Aorta (tissue), 5 donors: ENCODE data around the gene SEM1. TPM values are rescaled to one million over a fixed set of nuclear protein-coding genes. Genes with fewer than 3 reads are reported as not detected.
"Not testable (repeated sequence)": the region's sequence is repeated elsewhere in the genome, so short reads cannot be mapped to it uniquely, and the experiment has no call there.

Source experiments
- ATAC-seq: fragments of 200-7000 bp; cut with Tn5 transposase; one replicate; pipeline ENCODE4 v1.9.1; 2022; ENCODE audit warnings: moderate library complexity; ENCODE audit not compliant: low FRiP score
- DNase-seq, 2 donors: peaks; one replicate each; pipeline ENCODE4 v3.0.0-alpha.2; 2020
- H3K27ac ChIP-seq, 2 donors: one replicate each; pipeline ENCODE4 v1.5.1; 2013; ENCODE audit warnings: low read length in 2 of 2, mild to moderate bottlenecking in 2 of 2, moderate library complexity in 2 of 2, control low read depth in 1 of 2, inconsistent platforms in 1 of 2, low read depth in 1 of 2
- H3K27me3 ChIP-seq, 2 donors: one replicate each; pipeline ENCODE4 v1.6.1; 2013; ENCODE audit warnings: control low read depth in 1 of 2, low read length in 1 of 2, mild to moderate bottlenecking in 1 of 2, moderate library complexity in 1 of 2; ENCODE audit not compliant: insufficient read depth in 2 of 2, control insufficient read depth in 1 of 2
- H3K36me3 ChIP-seq, 2 donors: one replicate each; pipeline ENCODE4 v1.6.1; 2013; ENCODE audit warnings: control low read depth in 1 of 2, low read length in 1 of 2, mild to moderate bottlenecking in 1 of 2; ENCODE audit not compliant: insufficient read depth in 2 of 2, control insufficient read depth in 1 of 2
- H3K4me1 ChIP-seq, 2 donors: one replicate each; pipeline ENCODE4 v1.6.1; 2013; ENCODE audit warnings: low read length in 2 of 2, control low read depth in 1 of 2, mild to moderate bottlenecking in 1 of 2, moderate library complexity in 1 of 2; ENCODE audit not compliant: insufficient read depth in 2 of 2, control insufficient read depth in 1 of 2
- H3K4me3 ChIP-seq, 2 donors: one replicate each; pipeline ENCODE4 v1.5.1; 2013; ENCODE audit warnings: low read length in 2 of 2, control low read depth in 1 of 2, mild to moderate bottlenecking in 1 of 2
- H3K9me3 ChIP-seq: one replicate; pipeline ENCODE4 v1.6.1; 2013; ENCODE audit warnings: mild to moderate bottlenecking, low read length; ENCODE audit not compliant: control insufficient read depth
- WGBS, 2 donors: extraction: QIAGEN DNeasy Blood & Tissue Kit; methylation state at CpG; one replicate each; pipeline ENCODE4 v1.1.7; 2013; 5-methylcytosine and 5-hydroxymethylcytosine counted together
- intact Hi-C, 2 donors: fragments of 100-400 bp; cut with DNase I; formaldehyde crosslinking; loops; one replicate each; pipeline versions ENCODE4 v1.14.2 to v1.15.0; 2022
- polyA plus RNA-seq, 2 donors: library from polyadenylated mRNA; stranded (reverse); fragments of 200-250 nt; gene quantifications; one replicate each; pipeline ENCODE4 v1.2.3, GENCODE V29; 2013
- total RNA-seq, 2 donors: library from RNA; stranded (reverse); fragmentation: NEBNext Ultra II Directional; extraction: Animal tissue kit (Norgen Biotek cat#: 25700); gene quantifications; one replicate each; pipeline ENCODE4 v1.2.1, GENCODE V29; 2021
- donor health status: healthy with polysubstance abuse.
- donor health status: Bipolar disorder and iron deficiency.
- donor health status: DM: no; HTN: no; CAD: no.
- donor health status: DM: no; HTN: no; CAD: no.
- donor health status: DM: yes; HTN: yes; CAD: no.

SEM1 gene
- total and polyA plus RNA-seq, 4 donors = 41.8 to 89.8 (median 52.0) TPM

- intact Hi-C loops = no loop called here
- Histone ChIP-seq H3K27me3 (no peaks in the 10 kb centered on the region), H3K9me3 (no peaks in the 10 kb centered on the region), H3K4me3 (no peak overlapping the region), H3K27ac (no peak overlapping the region), H3K36me3 (peaks cover 0 to 2% of the 10 kb centered on the region in 2 donors), H3K4me1 (peaks cover 0 to 3% of the 10 kb centered on the region in 2 donors)
- ATAC-seq (no peak), DNase-seq (no peak)
- WGBS, 2 donors = 71 to 72% methylated on average over 3 of the region's 3 CpGs
These were observed 45.7 kb downstream of the SEM1 start for GRCh38 chr7:96663871-96664445.

GRCh38 chr7:96663457-96663856 is 46.2 kb downstream of the SEM1 start:
- intact Hi-C loops = no loop called here
- H3K4me1 ChIP-seq = peaks cover 0 to 3% of the 10 kb centered on the region in 2 donors
- WGBS, 2 donors = 94 to 100% methylated on average over 2 of the region's 2 CpGs

GRCh38 chr7:96662151-96662550 is 47.5 kb downstream of the SEM1 start:
- DNase-seq, H3K27me3 ChIP-seq, intact Hi-C loops, H3K4me3 ChIP-seq, ATAC-seq, H3K27ac ChIP-seq, H3K9me3 ChIP-seq, H3K4me1 ChIP-seq, H3K36me3 ChIP-seq: not testable (repeated sequence)
- 83 to 88% methylated on average over 3 of the region's 3 CpGs for WGBS, 2 donors

More at GRCh38 chr7:96663457-96663856, 46.2 kb downstream of the SEM1 start:
- Histone ChIP-seq H3K36me3 (peaks cover 0 to 2% of the 10 kb centered on the region in 2 donors), H3K27ac (no peak overlapping the region), H3K9me3 (no peaks in the 10 kb centered on the region), H3K27me3 (no peaks in the 10 kb centered on the region), H3K4me3 (no peak overlapping the region)
- ATAC-seq (no peak), DNase-seq (no peak)

GRCh38 chr7:96658022-96658412 is 51.6 kb downstream of the SEM1 start:
- no peak overlapping the region for H3K27ac ChIP-seq
- no peaks in the 10 kb centered on the region for H3K27me3 ChIP-seq
- 94 to 95% methylated on average over 2 of the region's 2 CpGs for WGBS, 2 donors
- H3K36me3 ChIP-seq = no peaks in the 10 kb centered on the region
- ATAC-seq = no peak
- H3K9me3 ChIP-seq = no peaks in the 10 kb centered on the region
- DNase-seq = no peak
- H3K4me1 ChIP-seq = no peaks in the 10 kb centered on the region
- intact Hi-C loops = no loop called here
- H3K4me3 ChIP-seq = no peak overlapping the region

- intact Hi-C loops = no loop called here
- H3K4me3 ChIP-seq = no peak overlapping the region
- no peaks in the 10 kb centered on the region for H3K4me1 ChIP-seq
- ATAC-seq = no peak
- H3K36me3 ChIP-seq = no peaks in the 10 kb centered on the region
- no peaks in the 10 kb centered on the region for H3K9me3 ChIP-seq
- peak in 1 of 2 donors; percentile 64 for DNase-seq
- 77 to 79% methylated on average over 7 of the region's 7 CpGs for WGBS, 2 donors
- no peaks in the 10 kb centered on the region for H3K27me3 ChIP-seq
- no peak overlapping the region for H3K27ac ChIP-seq
These were observed 52.2 kb downstream of the SEM1 start for GRCh38 chr7:96657347-96658021.

GRCh38 chr7:96655956-96656355 is 53.7 kb downstream of the SEM1 start:
- ATAC-seq = no peak
- H3K4me3 ChIP-seq = no peak overlapping the region
- no peaks in the 10 kb centered on the region for H3K4me1 ChIP-seq
- no peaks in the 10 kb centered on the region for H3K9me3 ChIP-seq
- WGBS, 2 donors = 79 to 80% methylated on average over 2 of the region's 2 CpGs
- intact Hi-C loops = no loop called here
- H3K36me3 ChIP-seq = no peaks in the 10 kb centered on the region
- DNase-seq = no peak
- H3K27me3 ChIP-seq = no peaks in the 10 kb centered on the region
- no peak overlapping the region for H3K27ac ChIP-seq

- 81 to 89% methylated on average over 4 of the region's 4 CpGs for WGBS, 2 donors
- Histone ChIP-seq H3K9me3 (no peaks in the 10 kb centered on the region), H3K27me3 (no peaks in the 10 kb centered on the region), H3K4me1 (no peaks in the 10 kb centered on the region), H3K4me3 (no peak overlapping the region), H3K36me3 (no peaks in the 10 kb centered on the region), H3K27ac (no peak overlapping the region)
- ATAC-seq = no peak
- intact Hi-C loops = no loop called here
- no peak for DNase-seq
These were observed 54.9 kb downstream of the SEM1 start for GRCh38 chr7:96654630-96655188.

- Histone ChIP-seq H3K9me3 (no peaks in the 10 kb centered on the region), H3K36me3 (peaks cover 2 to 7% of the 10 kb centered on the region in 2 donors), H3K27me3 (no peaks in the 10 kb centered on the region), H3K4me3 (no peak overlapping the region), H3K4me1 (no peaks in the 10 kb centered on the region), H3K27ac (no peak overlapping the region)
- intact Hi-C loops = no loop called here
- DNase-seq = no peak
- no peak for ATAC-seq
- 33 to 51% methylated on average over 1 of the region's 1 CpG for WGBS, 2 donors
These were observed 59.7 kb downstream of the SEM1 start for GRCh38 chr7:96649981-96650380.

- H3K36me3 ChIP-seq = peaks cover 2 to 7% of the 10 kb centered on the region in 2 donors
- intact Hi-C loops = no loop called here
These were observed 60.9 kb downstream of the SEM1 start for GRCh38 chr7:96648784-96649183.

More at GRCh38 chr7:96648784-96649183, 60.9 kb downstream of the SEM1 start:
- Histone ChIP-seq H3K4me3 (no peak overlapping the region), H3K4me1 (no peaks in the 10 kb centered on the region), H3K27me3 (no peaks in the 10 kb centered on the region), H3K9me3 (no peaks in the 10 kb centered on the region), H3K27ac (no peak overlapping the region)
- ATAC-seq = no peak
- DNase-seq = no peak
- 84 to 88% methylated on average over 8 of the region's 8 CpGs for whole genome bisulfite sequencing, 2 donors
